Progenitor cell of endocrine pancreas (in vitro differentiated cells): ENCODE measurements around the gene NT5DC2. TPM values are rescaled to one million over a fixed set of nuclear protein-coding genes. Genes with fewer than 3 reads are reported as not detected.

Experiments used
- DNase-seq: peaks from one replicate; pipeline ENCODE4 v3.0.0; 2021; ENCODE audit warnings: low spot score; ENCODE audit not compliant: unreplicated experiment
- H3K27ac Mint-ChIP-seq: 2 replicates; pipeline ENCODE4 v1.8.0; 2021; ENCODE audit warnings: mild to moderate bottlenecking, moderate library complexity, mixed read lengths
- H3K27me3 Mint-ChIP-seq: 2 replicates; pipeline ENCODE4 v1.8.0; 2021; ENCODE audit warnings: mixed read lengths
- H3K36me3 Mint-ChIP-seq: 2 replicates; pipeline ENCODE4 v1.8.0; 2022; ENCODE audit warnings: mixed read lengths; ENCODE audit not compliant: insufficient read depth
- H3K4me1 Mint-ChIP-seq: 2 replicates; pipeline ENCODE4 v1.8.0; 2021; ENCODE audit warnings: low read depth, mixed read lengths
- H3K4me3 Mint-ChIP-seq: 2 replicates; pipeline ENCODE4 v1.8.0; 2021; ENCODE audit warnings: low read depth, mild to moderate bottlenecking, moderate library complexity, mixed read lengths
- H3K9me3 Mint-ChIP-seq: 2 replicates; pipeline ENCODE4 v1.8.0; 2021; ENCODE audit warnings: low read depth, mixed read lengths
- CTCF ChIP-seq: fragments of 200-600 bp; sonication (generic); IDR thresholded peaks from one replicate; pipeline ENCODE4 v1.5.0; 2021; ENCODE audit warnings: antibody characterized with exemption, mild to moderate bottlenecking; ENCODE audit not compliant: unreplicated experiment
- total RNA-seq: library from RNA; stranded (reverse); gene quantifications from 2 replicates; pipeline ENCODE4 v1.2.1, GENCODE V29; 2021

Gene NT5DC2
- total RNA-seq, 1 donor from 2014 or later: 269 TPM

- Mint-ChIP-seq H3K4me1 (peaks cover 3% of the 10 kb centered on the region), H3K9me3 (no peaks in the 10 kb centered on the region), H3K27ac (no peak overlapping the region), H3K4me3 (no peak overlapping the region), H3K36me3 (no peaks in the 10 kb centered on the region), H3K27me3 (peaks cover 6% of the 10 kb centered on the region)
- no peak for TF ChIP-seq CTCF
- no peak for DNase-seq
These were observed 18.5 kb downstream of the NT5DC2 start for GRCh38 chr3:52515192-52515591.

GRCh38 chr3:52514576-52514975, 19.1 kb downstream of the NT5DC2 start:
- Mint-ChIP-seq H3K27ac (no peak overlapping the region), H3K9me3 (no peaks in the 10 kb centered on the region), H3K27me3 (peaks cover 6% of the 10 kb centered on the region), H3K4me3 (no peak overlapping the region), H3K4me1 (peaks cover 3% of the 10 kb centered on the region), H3K36me3 (no peaks in the 10 kb centered on the region)
- no peak for DNase-seq
- no peak for TF ChIP-seq CTCF

GRCh38 chr3:52513281-52513680, 20.4 kb downstream of the NT5DC2 start:
- Mint-ChIP-seq H3K27me3 (peaks cover 4% of the 10 kb centered on the region), H3K9me3 (no peaks in the 10 kb centered on the region), H3K4me3 (no peak overlapping the region), H3K27ac (no peak overlapping the region), H3K4me1 (peaks cover 2% of the 10 kb centered on the region), H3K36me3 (no peaks in the 10 kb centered on the region)
- TF ChIP-seq CTCF: no peak
- DNase-seq: no peak

- Mint-ChIP-seq H3K4me1 (peaks cover 2% of the 10 kb centered on the region), H3K36me3 (no peaks in the 10 kb centered on the region), H3K27ac (no peak overlapping the region), H3K9me3 (no peaks in the 10 kb centered on the region), H3K27me3 (peaks cover 3% of the 10 kb centered on the region), H3K4me3 (no peak overlapping the region)
- DNase-seq: no peak
- no peak for TF ChIP-seq CTCF
These were observed 20.9 kb downstream of the NT5DC2 start for GRCh38 chr3:52512727-52513126.

GRCh38 chr3:52512105-52512504, 21.6 kb downstream of the NT5DC2 start:
- Mint-ChIP-seq H3K4me3 (no peak overlapping the region), H3K27ac (no peak overlapping the region), H3K36me3 (no peaks in the 10 kb centered on the region), H3K27me3 (peaks cover 6% of the 10 kb centered on the region), H3K9me3 (no peaks in the 10 kb centered on the region), H3K4me1 (peaks cover 2% of the 10 kb centered on the region)
- DNase-seq: no peak
- TF ChIP-seq CTCF: no peak

GRCh38 chr3:52511509-52511908, 22.1 kb downstream of the NT5DC2 start:
- Mint-ChIP-seq H3K4me3 (no peak overlapping the region), H3K27me3 (peaks cover 6% of the 10 kb centered on the region), H3K9me3 (no peaks in the 10 kb centered on the region), H3K27ac (no peak overlapping the region), H3K4me1 (peaks cover 2% of the 10 kb centered on the region), H3K36me3 (no peaks in the 10 kb centered on the region)
- no peak for TF ChIP-seq CTCF
- DNase-seq: no peak
